GM12878 (cell line): ENCODE measurements around the gene CHCHD6. TPM values are rescaled to one million over a fixed set of nuclear protein-coding genes. Genes with fewer than 3 reads are reported as not detected.

Source experiments
- ATAC-seq: fragments of 200-7000 bp; cut with Tn5 transposase; 3 replicates; pipeline ENCODE4 v1.9.1; 2020; ENCODE audit warnings: mild to moderate bottlenecking, moderate library complexity
- BruUV-seq: library from RNA; stranded (reverse); fragments of 400-500 nt; replicated peaks from 2 replicates; lab custom pipeline; 2021; lab: Mats Ljungman, UMichigan
- CTCF ChIA-PET: fragments of 300-600 bp; sonication (Branson Sonifier 250); formaldehyde crosslinking; extraction: SDS; loops from one replicate; lab custom pipeline; 2021; ENCODE audit warnings: inconsistent platforms; lab: Yijun Ruan, JAX
- POLR2A ChIA-PET: fragments of 350-600 bp; formaldehyde crosslinking; extraction: SDS; loops from one replicate; lab custom pipeline; 2021; ENCODE audit warnings: inconsistent platforms; lab: Charles Lee
- RAD21 ChIA-PET: fragments of 300-600 bp; sonication (Branson Sonifier 250); formaldehyde crosslinking; loops from one replicate; lab custom pipeline; 2023; ENCODE audit warnings: antibody characterized with exemption; ENCODE audit not compliant: unreplicated experiment; lab: Charles Lee
- SMC1A ChIA-PET: fragments of 300-600 bp; sonication (Branson Sonifier 250); formaldehyde crosslinking; loops from one replicate; lab custom pipeline; 2023; ENCODE audit not compliant: unreplicated experiment, uncharacterized antibody; lab: Charles Lee
- DNase-seq: peaks from one replicate; pipeline ENCODE4 v3.0.0-alpha.2; 2011; ENCODE audit warnings: low read depth, low spot score
- FAIRE-seq: peaks from 3 replicates; lab custom pipeline; 2011; peaks lifted over from hg19 to GRCh38; lab: Jason Lieb, UNC
- H2AFZ ChIP-seq: 2 replicates; pipeline ENCODE4 v1.6.0; 2011; ENCODE audit warnings: low read depth, low read length, control low read depth; ENCODE audit not compliant: control insufficient read depth
- H3K27ac ChIP-seq: 2 replicates; pipeline ENCODE4 v1.5.1; 2011; ENCODE audit warnings: control low read depth; ENCODE audit not compliant: control insufficient read depth, insufficient read depth
- H3K27me3 ChIP-seq, 2 experiments: replicated peaks in 1 of 2; 2 replicates each; pipeline versions ENCODE4 v1.6.0 to v1.6.1; 2011; ENCODE audit warnings: low read length in 1 of 2; ENCODE audit not compliant: control insufficient read depth in 2 of 2, insufficient read depth in 2 of 2
- H3K36me3 ChIP-seq, 2 experiments: 2 replicates each; pipeline ENCODE4 v1.5.1; 2011; ENCODE audit warnings: low read length in 1 of 2; ENCODE audit not compliant: control insufficient read depth in 2 of 2, insufficient read depth in 2 of 2
- H3K4me1 ChIP-seq: 2 replicates; pipeline ENCODE4 v1.6.1; 2011; ENCODE audit warnings: mild to moderate bottlenecking, low read length, moderate library complexity, mixed read lengths; ENCODE audit not compliant: control insufficient read depth, insufficient read depth
- H3K4me2 ChIP-seq: 2 replicates; pipeline ENCODE4 v1.6.0; 2011; ENCODE audit warnings: control low read depth; ENCODE audit not compliant: control insufficient read depth, insufficient read depth
- H3K4me3 ChIP-seq: fragments of 200-600 bp; sonication (generic); 2 replicates; pipeline ENCODE4 v1.5.1; 2016
- H3K79me2 ChIP-seq: 2 replicates; pipeline ENCODE4 v1.6.0; 2011; ENCODE audit warnings: low read length; ENCODE audit not compliant: control insufficient read depth, insufficient read depth
- H3K9ac ChIP-seq: 2 replicates; pipeline ENCODE4 v1.8.0; 2011; ENCODE audit warnings: low read length, control low read depth, mixed read lengths; ENCODE audit not compliant: control insufficient read depth, insufficient read depth
- H3K9me3 ChIP-seq: replicated peaks from 3 replicates; pipeline ENCODE4 v1.5.1; 2011; ENCODE audit warnings: mild to moderate bottlenecking, low read length; ENCODE audit not compliant: control insufficient read depth, insufficient read depth
- H4K20me1 ChIP-seq: 2 replicates; pipeline ENCODE4 v1.6.0; 2011; ENCODE audit not compliant: control insufficient read depth, insufficient read depth
- CBFB ChIP-seq: IDR thresholded peaks from 2 replicates; pipeline ENCODE4 v1.6.1; 2016; ENCODE audit warnings: antibody characterized with exemption, low read depth
- CHD2 ChIP-seq: IDR thresholded peaks from 2 replicates; pipeline ENCODE4 v1.6.1; 2011; ENCODE audit warnings: low read depth, low read length, improper control_type of control experiment, borderline replicate concordance
- FOS ChIP-seq: IDR thresholded peaks from 3 replicates; pipeline ENCODE4 v1.6.1; 2011; ENCODE audit warnings: borderline replicate concordance; ENCODE audit not compliant: insufficient read length; ENCODE audit errors: extremely low read depth
- FOXK2 ChIP-seq: fragments of 450-650 bp; IDR thresholded peaks from 2 replicates; pipeline ENCODE4 v1.6.1; 2017; ENCODE audit warnings: mild to moderate bottlenecking, moderate library complexity
- HDAC6 ChIP-seq: fragments of 200-600 bp; sonication (generic); IDR thresholded peaks from one replicate; pipeline ENCODE4 v1.8.0; 2017; ENCODE audit warnings: antibody characterized with exemption; ENCODE audit not compliant: unreplicated experiment
- LARP7 ChIP-seq: fragments of 450-650 bp; IDR thresholded peaks from 2 replicates; pipeline ENCODE4 v1.6.1; 2017; ENCODE audit warnings: mild to moderate bottlenecking
- MEF2A ChIP-seq: IDR thresholded peaks from 2 replicates; pipeline ENCODE4 v1.6.1; 2011; ENCODE audit warnings: low read depth, mild to moderate bottlenecking, low read length, moderate library complexity; ENCODE audit not compliant: insufficient read depth
- ZNF24 ChIP-seq: fragments of 450-650 bp; IDR thresholded peaks from 2 replicates; pipeline ENCODE4 v1.6.1; 2017; ENCODE audit warnings: antibody characterized with exemption, mild to moderate bottlenecking
- WGBS: methylation state at CpG from one replicate; pipeline ENCODE4 v1.1.6; 2016; ENCODE audit warnings: low lambda C conversion rate; ENCODE audit not compliant: insufficient replicate concordance, insufficient coverage; ENCODE audit errors: missing lambda C conversion rate; 5-methylcytosine and 5-hydroxymethylcytosine counted together
- in situ Hi-C: fragments of 300-500 bp; cut with MboI; formaldehyde crosslinking; loops from 9 replicates; pipeline ENCODE4 v1.14.3; 2018; ENCODE audit warnings: mixed read lengths
- intact Hi-C: fragments of 100-400 bp; cut with micrococcal nuclease; formaldehyde crosslinking; loops from one replicate; pipeline ENCODE4 v1.14.2; 2022; ENCODE audit not compliant: unreplicated experiment
- polyA plus RNA-seq, 11 experiments: library from polyadenylated mRNA; depleted of rRNA in 4 of 11; unstranded in 6 of 11; stranded (reverse) in 5 of 11; fragments of >200 nt; fragmentation: Nextera tagmentation in 4 of 11; fragmentation: Illumina TruSeq in 1 of 11; extraction: Ambion mirVana in 4 of 11; extraction: Trizol in 1 of 11; gene quantifications; 1 replicate in 1 of 11; 2 replicates in 10 of 11; pipeline versions ENCODE4 v1.2.1 to v1.2.3, GENCODE V29; 2011 to 2016; ENCODE audit warnings: inconsistent platforms in 2 of 11, missing spikeins in 2 of 11, low read depth in 1 of 11
- total RNA-seq, 4 experiments: library from RNA; depleted of rRNA in 3 of 4; stranded (reverse); fragments of >200 nt in 3 of 4; fragmentation: Illumina TruSeq in 1 of 4; extraction: Trizol in 1 of 4; gene quantifications; 2 replicates each; pipeline versions ENCODE4 v1.2.1 to v1.2.3, GENCODE V29; 2013 to 2021
- TF ChIP-seq, protein P1 (sequence below): IDR thresholded peaks from 2 replicates; pipeline ENCODE4 v1.6.1; 2012; ENCODE audit warnings: low read depth, low read length, improper control_type of control experiment

Gene CHCHD6
- total and polyA plus RNA-seq, 10 of the 15 experiments (the other 5 are each of a cell fraction or from before 2014, with no cell fraction given) = 2.7 to 16.7 (median 12.3) TPM

GRCh38 chr3:126924458-126924857 is 220.4 kb downstream of the CHCHD6 start:
- no peak for FAIRE-seq
- POLR2A ChIA-PET = no interaction called here

More at GRCh38 chr3:126924458-126924857, 220.4 kb downstream of the CHCHD6 start:
- no peak overlapping the region for H3K4me3 ChIP-seq
- H3K36me3 ChIP-seq = no peaks in the 10 kb centered on the region
- BruUV-seq = no TSS peak
- no peaks in the 10 kb centered on the region for H4K20me1 ChIP-seq
- H2AFZ ChIP-seq = no peak overlapping the region
- SMC1A ChIA-PET = interaction anchor here (0.8 to 1.3 kb wide), 3 partner anchors 9 to 242 kb away, joined by 3 read pairs; no protein-coding TSS in a partner anchor
- in situ Hi-C loops (no loop called here), intact Hi-C loops (no loop called here)
- no peaks in the 10 kb centered on the region for H3K4me1 ChIP-seq
- no peak for ATAC-seq
- 35% methylated on average over 2 of the region's 2 CpGs for WGBS
- H3K4me2 ChIP-seq = no peak overlapping the region
- H3K79me2 ChIP-seq = no peaks in the 10 kb centered on the region
- no peak overlapping the region for H3K27ac ChIP-seq
- no peaks in the 10 kb centered on the region; the same call in 1 of the 3 replicates for H3K9me3 ChIP-seq
- TF ChIP-seq ZNF24 (no peak), MEF2A (no peak), HDAC6 (no peak), LARP7 (no peak), FOS (no peak), CBFB (no peak), CHD2 (no peak), FOXK2 (no peak)
- TF ChIP-seq, protein P1, sequence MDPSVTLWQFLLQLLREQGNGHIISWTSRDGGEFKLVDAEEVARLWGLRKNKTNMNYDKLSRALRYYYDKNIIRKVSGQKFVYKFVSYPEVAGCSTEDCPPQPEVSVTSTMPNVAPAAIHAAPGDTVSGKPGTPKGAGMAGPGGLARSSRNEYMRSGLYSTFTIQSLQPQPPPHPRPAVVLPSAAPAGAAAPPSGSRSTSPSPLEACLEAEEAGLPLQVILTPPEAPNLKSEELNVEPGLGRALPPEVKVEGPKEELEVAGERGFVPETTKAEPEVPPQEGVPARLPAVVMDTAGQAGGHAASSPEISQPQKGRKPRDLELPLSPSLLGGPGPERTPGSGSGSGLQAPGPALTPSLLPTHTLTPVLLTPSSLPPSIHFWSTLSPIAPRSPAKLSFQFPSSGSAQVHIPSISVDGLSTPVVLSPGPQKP = no peak
- TF ChIP-seq, all 136 proteins: peak for 0
- H3K9ac ChIP-seq = no peak overlapping the region
- no peak for DNase-seq
- H3K27me3 ChIP-seq = no peaks in the 10 kb centered on the region
- ChIA-PET RAD21 (no interaction called here), CTCF (interaction anchor here (0.9 to 1.0 kb wide), 2 partner anchors 13 to 172 kb away, joined by 3 to 5 read pairs; no protein-coding TSS in a partner anchor)
